Heart left ventricle (tissue), 16 donors: ENCODE results near the gene SFMBT2. TPM values are rescaled to one million over a fixed set of nuclear protein-coding genes. Genes with fewer than 3 reads are reported as not detected.

Source experiments
- ATAC-seq, 4 donors: fragments of 200-7000 bp; cut with Tn5 transposase; one replicate each; pipeline ENCODE4 v1.9.1; 2020 to 2022; ENCODE audit warnings: moderate library complexity in 4 of 4, mild to moderate bottlenecking in 3 of 4, moderate number of reproducible peaks in 1 of 4
- DNase-seq, 5 donors: peaks; one replicate each; pipeline ENCODE4 v3.0.0-alpha.2; 2020
- H3K27ac ChIP-seq, 12 donors: fragments of 200-600 bp; sonication (generic) in 4 of 12; one replicate each; pipeline versions ENCODE4 v1.5.0 to v1.8.0; 2016 to 2022; ENCODE audit warnings: mild to moderate bottlenecking in 2 of 12
- H3K27me3 ChIP-seq, 9 donors: fragments of 200-600 bp; sonication (generic) in 2 of 9; one replicate each; pipeline versions ENCODE4 v1.5.1 to v1.8.0; 2016 to 2022; ENCODE audit warnings: mild to moderate bottlenecking in 3 of 9
- H3K36me3 ChIP-seq, 9 donors: fragments of 200-600 bp; sonication (generic) in 2 of 9; one replicate each; pipeline versions ENCODE4 v1.5.0 to v1.8.0; 2018 to 2022; ENCODE audit warnings: mild to moderate bottlenecking in 2 of 9
- H3K4me1 ChIP-seq, 12 donors: fragments of 200-600 bp; sonication (generic) in 4 of 12; one replicate each; pipeline versions ENCODE4 v1.5.0 to v1.8.0; 2016 to 2022; ENCODE audit warnings: mild to moderate bottlenecking in 3 of 12
- H3K4me3 ChIP-seq, 12 donors: fragments of 200-600 bp; sonication (generic) in 4 of 12; one replicate each; pipeline versions ENCODE4 v1.5.0 to v1.8.0; 2017 to 2022; ENCODE audit warnings: mild to moderate bottlenecking in 9 of 12, moderate library complexity in 4 of 12
- H3K9me3 ChIP-seq, 12 donors: fragments of 200-600 bp; sonication (generic) in 4 of 12; one replicate each; pipeline versions ENCODE4 v1.5.0 to v1.8.0; 2016 to 2022; ENCODE audit warnings: mild to moderate bottlenecking in 1 of 12
- POLR2A ChIP-seq, 2 donors: fragments of 450-650 bp; IDR thresholded peaks; one replicate each; pipeline ENCODE4 v1.6.1; 2017; ENCODE audit warnings: antibody characterized with exemption in 2 of 2, mild to moderate bottlenecking in 2 of 2, moderate library complexity in 2 of 2
- WGBS, 4 donors: extraction: QIAGEN DNeasy Blood & Tissue Kit in 2 of 4; methylation state at CpG; one replicate each; pipeline versions ENCODE4 v1.1.5 to v1.1.7; 2013 to 2018; 5-methylcytosine and 5-hydroxymethylcytosine counted together
- intact Hi-C, 10 donors: fragments of 100-400 bp; cut with DNase I; formaldehyde crosslinking; loops; one replicate each; pipeline versions ENCODE4 v1.11.1 to v1.14.2; 2022
- polyA plus RNA-seq, 2 donors: library from polyadenylated mRNA; stranded (reverse); fragments of 200-250 nt; gene quantifications; one replicate each; pipeline ENCODE4 v1.2.3, GENCODE V29; 2013
- total RNA-seq, 9 donors: library from RNA; depleted of rRNA in 2 of 9; stranded (reverse); fragments of >200 nt in 2 of 9; fragmentation: NEBNext Ultra II Directional in 3 of 9; extraction: Animal tissue kit (Norgen Biotek cat#: 25700) in 3 of 9; gene quantifications; one replicate each; pipeline versions ENCODE4 v1.1.0 to v1.2.4, GENCODE V29; 2016 to 2023
- TF ChIP-seq, protein P1 (sequence below), 12 donors: fragments of 200-600 bp; sonication (generic) in 4 of 12; IDR thresholded peaks; one replicate each; pipeline versions ENCODE4 v1.5.0 to v1.8.0; 2018 to 2022; ENCODE audit warnings: antibody characterized with exemption in 12 of 12, mild to moderate bottlenecking in 5 of 12
- donor health status: ischemic (EF 13 %, LVEDD 7.1; RV severe dilation, severe dysfunction).
- donor health status: healthy with polysubstance abuse.
- donor health status: DM: no; HTN: yes; CAD: no.
- donor health status: DM: no; HTN: no; CAD: no.
- donor health status: ischemic (EF 25% LVEDD 6.9; RV normal size, moderate dysfunction).
- donor health status: ischemic (EF 25% LVEDD 5.7; RV mildly dilated, moderate dysfunction).
- donor health status: healthy.
- donor health status: DM: yes; HTN: yes; CAD: no.
- donor health status: ischemic (EF 35%, LVEDD 5.7; RV mildly dilated, moderate dysfunction).
- donor health status: nonischemic (EF 11% LVEDD 7.7; RV severe dilation, severe dysfunction).
- donor health status: DM: yes; HTN: yes; CAD: no.
- donor health status: PGD.
- donor health status: ischemic (EF 29% LVEDD 5.4; RV normal size, mild dysfunction).
- donor health status: nonischemic (EF 23%, LVEDD 6.1; RV moderate dilation, normal function).

Gene SFMBT2
- total and polyA plus RNA-seq, 11 donors: 2.6 to 25.8 (median 9.6) TPM

DNA sequence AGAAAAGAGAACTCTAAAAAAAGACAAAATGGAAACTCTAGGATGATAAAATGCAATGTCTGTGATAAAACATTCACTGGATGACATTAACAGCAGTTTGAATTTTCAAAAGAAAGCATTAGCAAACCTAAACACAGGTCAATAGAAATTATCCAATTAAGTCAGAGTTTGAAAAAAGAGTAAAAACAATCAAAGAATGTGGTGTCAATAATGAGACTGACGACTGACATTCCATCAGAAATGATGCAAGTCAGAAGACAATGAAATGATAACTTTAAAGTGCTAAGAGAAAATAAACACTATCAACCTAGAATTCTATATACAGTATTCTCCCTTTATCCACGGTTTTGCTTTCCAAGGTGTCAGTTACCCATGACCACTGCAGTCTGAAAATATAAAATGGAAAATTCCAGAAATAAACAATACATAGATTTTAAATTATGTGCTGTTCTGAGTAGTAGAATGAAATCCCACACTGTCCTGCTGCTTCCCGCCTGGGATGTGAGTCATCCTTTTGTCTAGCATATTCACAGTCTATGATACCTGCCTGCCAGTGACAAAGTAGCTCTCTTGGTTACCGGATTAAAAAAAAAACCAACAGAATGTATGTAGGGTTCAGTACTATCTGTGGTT is 38.3 kb upstream of the SFMBT2 start:
- TF ChIP-seq POLR2A (IDR thresholded peaks at IDR 0.05): no peak
- ATAC-seq: no peak
- WGBS, 4 donors: 65 to 81% (median 77%) methylated on average over 4 of the region's 4 CpGs

DNA sequence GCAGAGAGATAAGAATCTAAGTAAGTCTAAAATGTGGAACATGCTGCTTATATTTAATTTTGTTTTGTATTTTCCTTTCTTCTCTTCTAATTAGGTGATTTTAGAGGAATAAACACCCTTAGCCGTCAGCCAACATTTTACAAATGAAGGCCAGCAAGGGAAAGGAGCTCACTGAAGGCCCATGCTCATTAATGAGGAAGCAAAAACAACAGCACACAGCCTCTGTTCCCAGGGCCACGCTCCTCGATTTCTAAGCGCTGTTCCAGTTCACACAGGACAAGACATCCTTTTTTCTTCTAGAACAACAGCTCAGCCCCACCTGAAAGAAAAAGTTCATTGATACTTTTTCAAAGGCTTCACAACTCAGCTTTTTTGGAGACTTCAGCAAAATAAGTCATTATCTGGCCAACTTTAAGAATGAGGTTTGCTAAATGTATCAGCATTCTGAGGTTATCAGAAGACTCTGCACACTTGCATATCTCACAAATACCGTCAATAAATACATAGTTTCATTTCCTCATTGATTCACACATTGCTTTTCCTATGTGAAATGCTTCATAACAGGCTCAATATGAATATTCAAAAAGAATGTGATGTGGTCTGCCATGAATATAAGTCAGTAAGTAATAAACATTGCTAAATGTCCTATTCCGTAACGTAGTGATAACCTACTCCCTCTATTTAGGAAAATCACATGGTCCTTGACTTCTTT is 34.8 kb upstream of the SFMBT2 start:
- Histone ChIP-seq H3K4me1 (peaks cover 0 to 21% (median 0%) of the 10 kb centered on the region in 12 donors), H3K27ac (peak overlapping the region in 1 of 12 donors; percentile 43), H3K9me3 (peaks cover 0 to 23% (median 4%) of the 10 kb centered on the region in 12 donors), H3K4me3 (no peak overlapping the region), H3K36me3 (no peaks in the 10 kb centered on the region), H3K27me3 (peaks cover 0 to 17% (median 0%) of the 10 kb centered on the region in 9 donors)
- intact Hi-C loops: no loop called here
- DNase-seq (no peak), ATAC-seq (no peak)
- WGBS, 4 donors: 80 to 92% (median 88%) methylated on average over 7 of the region's 7 CpGs
- TF ChIP-seq, protein P1, sequence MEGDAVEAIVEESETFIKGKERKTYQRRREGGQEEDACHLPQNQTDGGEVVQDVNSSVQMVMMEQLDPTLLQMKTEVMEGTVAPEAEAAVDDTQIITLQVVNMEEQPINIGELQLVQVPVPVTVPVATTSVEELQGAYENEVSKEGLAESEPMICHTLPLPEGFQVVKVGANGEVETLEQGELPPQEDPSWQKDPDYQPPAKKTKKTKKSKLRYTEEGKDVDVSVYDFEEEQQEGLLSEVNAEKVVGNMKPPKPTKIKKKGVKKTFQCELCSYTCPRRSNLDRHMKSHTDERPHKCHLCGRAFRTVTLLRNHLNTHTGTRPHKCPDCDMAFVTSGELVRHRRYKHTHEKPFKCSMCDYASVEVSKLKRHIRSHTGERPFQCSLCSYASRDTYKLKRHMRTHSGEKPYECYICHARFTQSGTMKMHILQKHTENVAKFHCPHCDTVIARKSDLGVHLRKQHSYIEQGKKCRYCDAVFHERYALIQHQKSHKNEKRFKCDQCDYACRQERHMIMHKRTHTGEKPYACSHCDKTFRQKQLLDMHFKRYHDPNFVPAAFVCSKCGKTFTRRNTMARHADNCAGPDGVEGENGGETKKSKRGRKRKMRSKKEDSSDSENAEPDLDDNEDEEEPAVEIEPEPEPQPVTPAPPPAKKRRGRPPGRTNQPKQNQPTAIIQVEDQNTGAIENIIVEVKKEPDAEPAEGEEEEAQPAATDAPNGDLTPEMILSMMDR (IDR thresholded peaks at IDR 0.05): no peak
- no peak for TF ChIP-seq POLR2A (IDR thresholded peaks at IDR 0.05)

More for the DNA sequence above, 38.3 kb upstream of the SFMBT2 start:
- Histone ChIP-seq H3K27me3 (peaks cover 0 to 4% (median 0%) of the 10 kb centered on the region in 9 donors), H3K4me1 (peaks cover 0 to 16% (median 0%) of the 10 kb centered on the region in 12 donors), H3K4me3 (no peak overlapping the region), H3K9me3 (peaks cover 0 to 23% (median 4%) of the 10 kb centered on the region in 12 donors), H3K36me3 (no peaks in the 10 kb centered on the region), H3K27ac (no peak overlapping the region)
- DNase-seq: no peak
- intact Hi-C loops: no loop called here

DNA sequence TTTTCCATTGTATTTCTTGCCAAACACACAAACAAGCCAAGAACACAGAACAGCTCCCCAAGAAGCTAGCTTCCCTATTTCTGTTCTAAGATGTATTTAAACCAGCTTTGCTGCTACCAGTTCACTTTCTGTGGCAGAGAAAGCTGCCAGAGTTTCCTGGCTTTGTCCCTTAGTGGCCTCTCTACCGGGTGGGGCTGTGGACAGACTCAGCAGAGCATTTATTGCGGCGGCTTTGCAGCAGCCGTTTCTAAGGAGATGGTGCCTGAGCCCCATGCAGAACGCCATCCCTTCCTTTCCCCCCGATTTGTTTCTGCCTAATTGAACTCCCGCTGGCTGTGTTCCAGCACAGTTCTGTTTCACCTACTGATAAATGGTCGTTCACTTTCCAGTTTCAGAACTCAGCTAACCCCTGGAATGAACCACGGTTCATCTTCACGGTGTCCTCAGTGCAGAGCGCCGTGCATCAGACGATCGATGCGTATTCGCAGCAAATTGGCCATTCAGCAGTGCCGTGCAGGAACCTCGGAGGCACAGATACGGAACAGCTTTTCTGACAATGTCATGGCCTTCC is 33.8 kb upstream of the SFMBT2 start:
- DNase-seq (no peak), ATAC-seq (peak in 1 of 4 donors; percentile 38)
- TF ChIP-seq POLR2A (IDR thresholded peaks at IDR 0.05): no peak
- TF ChIP-seq, protein P1 (IDR thresholded peaks at IDR 0.05): no peak
- peaks cover 0 to 19% (median 4%) of the 10 kb centered on the region in 12 donors for H3K9me3 ChIP-seq
- H3K4me1 ChIP-seq: peaks cover 0 to 21% (median 0%) of the 10 kb centered on the region in 12 donors
- 58 to 73% (median 71%) methylated on average over 19 of the region's 19 CpGs for WGBS, 4 donors
- H3K4me3 ChIP-seq: no peak overlapping the region
- no peaks in the 10 kb centered on the region for H3K36me3 ChIP-seq
- intact Hi-C loops: no loop called here
- peak overlapping the region in 1 of 12 donors; percentile 43 for H3K27ac ChIP-seq
- peaks cover 0 to 27% (median 0%) of the 10 kb centered on the region in 9 donors for H3K27me3 ChIP-seq

DNA sequence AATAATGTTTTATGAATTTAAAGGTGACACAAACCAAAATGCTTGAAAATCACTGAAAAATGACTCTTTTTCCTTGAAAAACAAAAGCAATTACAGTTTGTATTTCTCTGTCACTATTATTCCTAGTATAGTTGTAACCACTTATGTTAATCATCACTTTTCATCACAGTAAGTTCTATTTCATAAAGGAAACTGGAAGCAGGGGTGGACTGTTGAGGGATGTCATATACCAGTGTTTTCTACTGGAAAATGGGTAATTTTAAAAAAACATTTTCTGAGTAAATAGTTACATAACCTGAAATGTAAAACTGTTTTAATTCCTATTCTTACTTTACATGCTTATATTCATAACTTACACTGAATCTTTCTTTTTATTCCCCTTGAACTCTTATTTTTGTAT is 32.2 kb upstream of the SFMBT2 start:
- no peak overlapping the region for H3K27ac ChIP-seq
- H3K4me3 ChIP-seq: no peak overlapping the region
- H3K27me3 ChIP-seq: peaks cover 0 to 39% (median 0%) of the 10 kb centered on the region in 9 donors
- H3K36me3 ChIP-seq: no peaks in the 10 kb centered on the region
- intact Hi-C loops: no loop called here
- H3K9me3 ChIP-seq: peaks cover 0 to 3% (median 0%) of the 10 kb centered on the region in 12 donors
- H3K4me1 ChIP-seq: peaks cover 0 to 28% (median 0%) of the 10 kb centered on the region in 12 donors
- DNase-seq (no peak), ATAC-seq (no peak)
- TF ChIP-seq POLR2A (IDR thresholded peaks at IDR 0.05): no peak
- TF ChIP-seq, protein P1 (IDR thresholded peaks at IDR 0.05): no peak
